ENCODE data around the gene RPUSD4.

RPUSD4 gene

GRCh38 chr11:126186025-126186698 lies 25.3 kb downstream of the RPUSD4 start:
- in situ Hi-C loops (cut with HindIII; ENCODE audit: low pct_ligation_motif_present, low sequenced_read_pairs) = loop anchor here (25.0 kb wide), 1 partner anchor 249 kb away; the partner anchor contains the start of gene VSIG10L2
- Histone ChIP-seq H3K36me3 (replicated peaks) (no peaks in the 10 kb centered on the region), H3K4me3 (ENCODE audit: low read depth, low read length) (no peak overlapping the region), H3K27ac (no peak overlapping the region), H3K27me3 (replicated peaks) (no peaks in the 10 kb centered on the region)
- no peak for DNase-seq
- no peak for TF ChIP-seq CTCF (IDR thresholded peaks at IDR 0.05; ENCODE audit: low read depth, low read length, missing control alignments)

- in situ Hi-C loops (cut with HindIII; ENCODE audit: low pct_ligation_motif_present, low sequenced_read_pairs) = loop anchor here (25.0 kb wide), 1 partner anchor 248 kb away; the partner anchor contains the start of gene VSIG10L2
- Histone ChIP-seq H3K27me3 (replicated peaks) (no peaks in the 10 kb centered on the region), H3K4me3 (ENCODE audit: low read depth, low read length) (no peak overlapping the region), H3K36me3 (replicated peaks) (no peaks in the 10 kb centered on the region), H3K27ac (no peak overlapping the region)
- no peak for DNase-seq
- TF ChIP-seq CTCF (IDR thresholded peaks at IDR 0.05; ENCODE audit: low read depth, low read length, missing control alignments) = no peak
Measured at GRCh38 chr11:126185259-126186024, 26.0 kb downstream of the RPUSD4 start.

- in situ Hi-C loops (cut with HindIII; ENCODE audit: low pct_ligation_motif_present, low sequenced_read_pairs) = loop anchor here (25.0 kb wide), 1 partner anchor 246 kb away; the partner anchor contains the start of gene VSIG10L2
- no peak for DNase-seq
- no peak overlapping the region for H3K4me3 ChIP-seq (ENCODE audit: low read depth, low read length)
- H3K36me3 ChIP-seq (replicated peaks) = no peaks in the 10 kb centered on the region
- no peak for TF ChIP-seq CTCF (IDR thresholded peaks at IDR 0.05; ENCODE audit: low read depth, low read length, missing control alignments)
- H3K27me3 ChIP-seq (replicated peaks) = no peaks in the 10 kb centered on the region
- no peak overlapping the region for H3K27ac ChIP-seq
Measured at GRCh38 chr11:126182787-126183445, 28.5 kb downstream of the RPUSD4 start.

- in situ Hi-C loops (cut with HindIII; ENCODE audit: low pct_ligation_motif_present, low sequenced_read_pairs) = loop anchor here (25.0 kb wide), 1 partner anchor 245 kb away; the partner anchor contains the start of gene VSIG10L2
- H3K36me3 ChIP-seq (replicated peaks) = no peaks in the 10 kb centered on the region
- no peak overlapping the region for H3K4me3 ChIP-seq (ENCODE audit: low read depth, low read length)
- no peak overlapping the region for H3K27ac ChIP-seq
- TF ChIP-seq CTCF (IDR thresholded peaks at IDR 0.05; ENCODE audit: low read depth, low read length, missing control alignments) = no peak
- no peak for DNase-seq
- H3K27me3 ChIP-seq (replicated peaks) = no peaks in the 10 kb centered on the region
Measured at GRCh38 chr11:126181939-126182730, 29.3 kb downstream of the RPUSD4 start.

- H3K27ac ChIP-seq = no peak overlapping the region
- in situ Hi-C loops (cut with HindIII; ENCODE audit: low pct_ligation_motif_present, low sequenced_read_pairs) = loop anchor here (25.0 kb wide), 1 partner anchor 240 kb away; the partner anchor contains the start of gene VSIG10L2
- no peak overlapping the region for H3K4me3 ChIP-seq (ENCODE audit: low read depth, low read length)
- no peak for DNase-seq
- H3K27me3 ChIP-seq (replicated peaks) = no peaks in the 10 kb centered on the region
- TF ChIP-seq CTCF (IDR thresholded peaks at IDR 0.05; ENCODE audit: low read depth, low read length, missing control alignments) = no peak
- no peaks in the 10 kb centered on the region for H3K36me3 ChIP-seq (replicated peaks)
Measured at GRCh38 chr11:126176853-126177470, 34.5 kb downstream of the RPUSD4 start.
